ENCODE measurements around the gene SLC7A6OS.

The SLC7A6OS gene

DNA sequence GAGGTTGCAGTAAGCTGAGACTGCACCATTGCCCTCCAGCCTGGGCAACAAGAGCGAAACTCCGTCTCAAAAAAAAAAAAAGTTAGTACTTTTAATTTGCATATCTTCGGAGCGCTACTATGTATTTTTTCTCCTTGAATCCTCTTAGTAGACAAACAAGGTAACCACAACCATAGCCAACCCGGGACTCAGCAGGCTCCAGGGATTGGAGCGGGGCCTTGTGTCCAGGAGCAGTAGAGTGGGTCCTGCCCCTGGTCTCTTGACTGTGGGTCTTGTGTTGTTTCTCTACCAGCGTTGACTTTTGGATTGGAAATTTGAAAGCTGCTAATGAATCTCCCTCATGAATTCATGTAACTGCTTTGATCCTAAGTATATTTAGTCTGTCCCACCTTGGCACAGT lies 32.4 kb upstream of the SLC7A6OS start:
- DNase-seq, result no peak

DNA sequence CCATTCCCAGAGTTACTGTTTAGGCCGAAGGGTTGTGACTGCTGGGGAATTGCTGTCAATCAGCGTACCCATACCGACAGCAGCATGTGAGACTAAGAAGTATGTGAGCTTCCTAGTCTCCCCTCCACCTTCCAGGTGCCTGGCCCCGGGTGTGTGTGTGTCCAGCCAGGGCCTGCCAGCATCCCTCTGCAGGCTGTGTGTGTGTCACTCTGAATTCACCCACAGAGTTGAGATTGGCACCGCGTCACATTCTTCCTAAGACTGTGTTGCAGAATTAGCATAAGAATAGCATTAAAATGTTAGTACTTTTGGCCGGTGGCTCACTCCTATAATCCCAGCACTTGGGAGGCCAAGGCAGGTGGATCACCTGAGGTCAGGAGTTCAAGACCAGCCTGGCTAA lies 31.9 kb upstream of the SLC7A6OS start:
- DNase-seq, result no peak

DNA sequence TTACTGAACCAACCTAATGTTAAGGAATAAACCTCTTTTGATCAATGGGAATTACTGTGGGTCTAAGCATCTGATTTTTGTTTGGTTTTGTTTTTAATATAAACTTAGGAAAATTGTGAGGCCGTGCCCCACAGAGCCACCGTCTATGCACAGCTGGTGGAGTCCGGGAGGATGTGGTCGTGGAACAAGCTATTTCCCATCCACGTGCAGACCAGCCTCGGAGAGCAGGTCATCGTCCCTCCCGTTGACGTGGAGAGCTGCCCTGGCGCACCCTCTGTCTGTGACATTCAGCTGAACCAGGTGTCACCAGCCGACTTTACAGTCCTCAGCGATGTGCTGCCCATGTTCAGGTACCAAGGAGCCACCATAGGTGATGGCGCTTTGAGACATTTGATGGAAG lies 28.5 kb upstream of the SLC7A6OS start:
- no peak for DNase-seq

DNA sequence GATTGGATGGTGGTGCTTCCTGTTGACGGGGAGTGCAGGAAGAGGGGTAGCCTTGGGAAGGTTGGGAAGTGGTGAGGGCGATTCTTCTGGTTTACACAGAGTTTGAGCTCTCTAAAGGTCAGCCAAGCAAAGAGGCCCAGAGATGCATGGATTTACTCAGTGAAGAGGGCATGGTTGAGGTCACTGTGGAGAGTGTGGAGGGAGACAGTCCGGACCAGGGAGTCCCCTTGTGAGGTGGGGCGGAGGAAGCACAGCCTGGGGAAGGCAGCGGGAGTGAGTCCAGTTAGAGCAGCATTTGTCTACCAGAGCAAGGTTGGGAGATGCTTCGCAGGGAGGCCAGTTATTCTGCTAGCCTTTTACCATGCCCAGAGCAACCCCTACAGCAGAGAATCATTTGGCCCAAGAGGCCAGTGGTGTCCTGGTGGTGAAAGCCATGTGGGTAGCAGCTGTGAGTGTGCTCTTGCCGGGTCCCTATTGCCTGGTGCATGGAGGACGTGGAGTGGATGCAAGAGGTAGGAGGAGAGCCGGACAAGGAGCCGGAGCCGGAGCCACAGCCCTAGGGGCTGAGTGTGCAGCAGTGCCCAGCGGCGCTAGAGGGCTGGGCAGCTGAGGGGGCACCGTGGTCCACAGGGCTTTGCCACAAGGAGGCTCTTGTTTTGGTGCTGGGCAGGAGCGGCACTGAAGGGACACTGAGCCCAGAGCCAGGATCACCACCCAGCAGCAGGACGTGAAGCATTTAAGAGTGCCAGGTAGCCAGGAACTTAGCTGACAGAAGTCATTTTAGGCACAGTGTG lies 27.8 kb upstream of the SLC7A6OS start:
- DNase-seq, result no peak

DNA sequence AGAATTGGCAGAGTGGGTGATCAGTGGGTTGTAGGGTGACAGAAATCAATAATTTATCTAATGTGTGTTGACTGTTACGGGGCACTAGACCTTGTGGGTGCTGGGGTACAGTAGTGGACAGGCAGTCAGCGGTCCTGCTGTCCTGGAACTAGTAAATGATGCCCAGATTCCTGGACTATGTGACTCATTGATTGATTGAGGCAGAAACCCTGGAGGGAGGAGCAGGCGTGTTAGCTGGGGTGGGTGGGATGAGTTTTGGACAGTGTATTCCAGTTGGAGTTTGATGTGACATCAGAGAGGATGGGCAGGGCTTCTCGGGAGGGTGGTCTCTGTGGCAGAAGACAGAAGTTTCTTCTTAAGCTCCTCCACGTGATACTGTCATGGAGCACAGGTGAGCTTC lies 24.4 kb upstream of the SLC7A6OS start:
- no peak for DNase-seq

DNA sequence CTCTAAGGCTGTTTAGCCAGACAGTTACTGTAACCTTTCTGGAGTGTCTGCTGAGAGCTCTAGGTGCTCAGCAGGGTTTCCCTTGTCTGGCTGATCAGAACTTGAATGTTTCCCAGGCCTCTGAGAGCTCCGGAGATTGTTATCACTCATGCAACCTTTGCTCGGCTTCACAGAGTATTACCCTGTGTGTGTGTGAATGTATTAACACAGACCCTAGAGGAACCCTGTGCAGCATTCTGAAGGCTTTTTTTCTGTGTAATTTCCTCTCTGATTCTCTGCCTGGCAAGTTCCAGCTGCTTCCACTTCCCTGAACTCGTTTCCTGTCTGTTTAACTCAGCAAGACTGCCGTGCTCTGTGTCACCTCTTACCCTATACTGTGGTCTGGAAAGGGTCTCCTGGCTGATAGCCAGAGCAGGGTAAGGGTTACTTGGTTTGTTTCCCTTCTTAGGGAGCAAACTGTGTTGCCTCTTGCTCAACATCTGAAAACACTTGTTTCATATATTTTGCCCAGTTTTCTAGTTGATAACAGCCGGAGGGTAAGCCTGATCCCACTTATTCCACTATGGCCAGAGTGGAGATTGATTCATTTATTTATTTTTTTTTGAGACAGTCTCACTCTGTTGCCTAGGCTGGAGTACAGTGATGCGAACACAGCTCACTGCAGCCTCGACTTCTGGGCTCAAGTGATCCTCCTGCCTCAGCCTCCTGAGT lies 21.8 kb upstream of the SLC7A6OS start:
- no peak for DNase-seq

DNA sequence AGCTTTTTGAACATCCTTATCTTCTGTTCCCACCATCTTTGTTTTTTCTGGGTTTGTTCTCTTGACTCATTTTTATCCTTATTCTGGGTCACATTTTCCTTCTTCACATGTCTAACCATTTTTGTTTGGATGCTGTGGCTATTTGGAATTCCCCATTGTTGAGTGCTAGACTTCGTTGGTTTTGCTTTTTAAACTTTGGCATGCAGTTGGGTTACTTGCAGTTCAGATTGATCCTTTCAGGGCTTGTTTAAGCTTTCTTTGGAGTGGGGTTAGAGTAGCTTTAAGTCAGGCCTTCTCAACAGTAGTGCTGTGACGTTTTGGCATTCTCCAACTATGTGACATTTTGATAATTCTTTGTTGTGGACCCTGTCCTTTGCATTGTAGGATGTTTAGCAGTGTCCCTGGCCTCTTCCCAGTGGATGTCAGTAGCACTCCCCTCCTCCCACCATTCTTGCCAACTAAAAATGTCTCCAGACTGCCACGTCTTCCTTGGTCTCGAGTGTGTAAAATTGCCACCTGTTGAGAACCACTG lies 21.2 kb upstream of the SLC7A6OS start:
- no peak for DNase-seq

DNA sequence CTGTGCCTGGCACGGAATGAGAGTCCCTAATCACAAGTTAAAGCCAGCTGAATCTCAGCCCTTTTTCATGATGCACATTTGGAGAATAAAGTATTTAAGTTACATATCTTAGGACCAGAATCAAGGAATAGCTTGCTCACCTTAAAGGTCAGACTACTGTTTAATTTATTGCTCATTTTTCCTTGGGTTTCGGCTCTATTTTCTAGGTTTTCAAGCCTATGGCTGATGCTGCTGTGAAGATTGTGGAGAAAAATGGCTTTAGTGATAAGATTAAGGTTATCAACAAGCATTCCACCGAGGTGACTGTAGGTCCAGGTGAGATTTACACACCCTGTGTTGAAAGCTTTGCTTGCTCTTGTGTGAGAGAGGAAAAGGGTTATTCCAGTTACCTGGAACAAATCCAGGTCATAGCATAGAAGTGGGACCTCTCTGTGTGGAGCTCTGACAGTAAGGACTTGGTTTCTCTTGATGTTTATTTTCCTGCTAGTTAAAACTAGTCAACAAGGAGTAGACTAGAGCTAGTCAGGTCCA lies 18.2 kb upstream of the SLC7A6OS start:
- DNase-seq, result no peak

DNA sequence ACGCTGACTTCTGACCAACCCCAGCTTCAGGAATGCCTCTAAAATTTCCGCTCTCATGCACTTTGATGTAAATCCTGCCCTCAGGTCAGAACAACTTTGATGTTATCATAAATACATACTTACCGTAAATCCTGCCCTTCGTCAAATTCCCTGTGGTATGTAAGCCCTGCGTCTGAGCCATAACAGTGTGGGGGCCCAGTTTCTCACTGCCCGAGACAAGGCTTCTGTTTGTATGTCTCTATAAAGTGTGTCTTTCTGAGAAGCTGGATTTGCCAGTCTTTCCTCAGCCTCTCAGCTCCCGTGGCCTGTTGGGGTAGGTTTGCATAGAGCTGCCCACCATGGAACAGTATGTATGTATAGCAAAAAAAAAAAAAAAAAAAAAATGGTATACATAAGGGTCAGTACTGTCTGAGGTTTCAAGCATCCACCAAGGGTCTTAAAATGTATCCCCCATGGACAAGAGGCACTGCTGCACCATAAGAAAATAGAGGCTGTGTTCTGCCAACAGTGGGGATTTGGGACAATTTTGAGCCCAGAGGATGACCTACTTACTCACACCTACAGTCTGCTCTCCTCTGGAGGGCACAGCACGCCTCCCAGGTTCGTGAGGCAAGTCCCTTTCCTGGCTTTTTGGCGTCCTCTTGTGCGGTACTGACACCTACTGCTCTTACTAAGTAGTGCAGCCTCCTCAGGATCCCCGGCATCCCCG lies 17.6 kb upstream of the SLC7A6OS start:
- DNase-seq, result peak; percentile 79

DNA sequence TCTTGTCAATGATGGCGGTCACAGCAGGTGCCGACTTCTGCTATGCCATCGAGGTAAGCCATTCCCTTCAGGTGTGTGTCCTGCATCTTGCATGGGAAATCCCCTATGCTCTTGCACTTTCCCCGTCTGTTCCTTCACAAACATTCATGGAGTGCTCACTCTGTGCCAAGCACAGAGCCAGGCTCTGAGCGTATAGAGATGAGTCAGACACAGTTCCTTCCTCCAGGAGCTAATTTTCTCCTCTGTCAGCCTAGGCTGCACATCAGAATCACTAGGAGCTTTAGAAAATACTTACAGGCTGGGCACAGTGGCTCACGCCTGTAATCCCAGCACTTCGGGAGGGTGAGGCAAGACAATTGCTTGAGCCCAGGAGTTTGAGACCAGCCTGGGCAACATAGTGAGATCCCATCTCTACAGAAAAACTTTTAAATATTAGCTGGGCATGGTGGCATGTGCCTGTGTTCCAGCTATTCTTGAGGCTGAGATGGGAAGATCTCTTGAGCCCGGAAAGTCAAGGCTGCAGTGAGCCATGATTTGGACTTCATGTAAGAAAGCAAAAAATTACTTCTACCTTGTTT lies 14.1 kb upstream of the SLC7A6OS start:
- no peak for DNase-seq

DNA sequence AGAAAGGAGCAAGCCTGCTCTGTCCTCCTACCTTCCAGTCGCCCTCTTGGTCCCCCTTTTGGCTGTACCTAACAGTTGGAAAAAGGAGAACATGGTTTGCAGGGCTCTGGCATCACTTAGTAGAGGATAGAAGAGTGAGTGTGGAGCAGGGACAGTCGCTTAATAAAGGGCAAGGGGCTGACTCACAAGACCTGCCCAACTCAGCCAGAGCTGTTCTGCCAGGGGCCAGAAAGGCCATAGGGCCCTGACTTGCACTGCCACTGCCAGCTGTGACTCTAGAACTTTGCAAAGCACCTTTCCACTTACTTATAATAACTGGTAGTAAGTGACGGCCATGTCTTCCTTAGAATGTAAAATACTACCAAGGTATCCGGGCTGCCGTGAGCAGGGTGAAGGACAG lies 13.6 kb upstream of the SLC7A6OS start:
- no peak for DNase-seq

DNA sequence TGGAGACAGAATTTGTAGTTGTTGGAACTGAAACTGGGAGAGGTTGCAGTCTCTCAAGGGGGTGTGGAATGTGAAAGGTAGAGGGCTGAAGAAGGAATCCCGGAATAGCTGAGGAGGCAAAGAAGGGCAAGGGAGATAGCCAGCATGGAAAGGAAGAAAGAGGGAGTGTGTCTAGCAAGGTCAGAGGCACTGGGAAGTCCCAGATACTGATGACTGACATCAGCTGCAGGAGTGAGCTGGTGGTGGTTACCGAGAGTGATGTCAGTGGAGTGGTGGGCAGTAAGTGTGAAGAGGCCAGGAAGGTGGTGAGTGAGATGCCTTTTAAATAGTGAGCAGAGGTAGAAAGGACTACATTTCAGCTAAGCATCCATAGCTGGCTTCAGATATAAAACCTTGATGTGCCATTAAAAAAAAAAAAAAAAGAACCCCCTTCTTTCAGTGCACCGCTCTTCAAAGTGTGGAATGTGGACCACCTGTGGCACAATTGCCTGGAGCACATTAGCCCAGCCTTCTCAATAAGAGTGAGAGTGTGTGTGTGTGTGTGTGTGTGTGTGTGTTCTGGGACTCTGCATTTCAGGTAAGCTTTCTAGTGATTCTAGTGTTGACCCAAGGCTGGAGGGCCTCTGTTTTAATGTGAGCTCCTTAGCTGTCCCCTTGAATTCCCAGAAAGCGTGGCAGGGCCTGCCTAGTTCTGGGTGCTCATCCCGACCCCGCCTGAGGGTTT lies 8.6 kb upstream of the SLC7A6OS start:
- DNase-seq, result peak; percentile 53

DNA sequence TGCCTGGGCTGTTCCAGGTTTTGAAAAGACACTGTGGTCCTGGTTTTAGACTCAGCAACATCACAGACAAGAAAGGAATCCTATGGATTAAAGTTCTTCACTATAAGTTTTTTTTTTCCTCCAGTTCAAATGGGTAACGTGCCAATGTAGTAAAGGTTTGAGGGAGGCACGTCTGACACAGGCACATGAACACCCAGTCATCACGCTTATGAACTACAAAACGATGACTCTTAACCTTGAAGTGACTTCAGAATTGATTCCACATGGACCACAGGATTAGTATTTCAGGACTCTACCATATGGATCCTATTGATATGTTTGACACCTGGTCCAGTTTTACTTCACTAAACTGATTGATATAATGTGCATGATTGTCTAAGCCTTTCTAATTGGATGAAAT lies 2.4 kb upstream of the SLC7A6OS start:
- DNase-seq, result no peak

DNA sequence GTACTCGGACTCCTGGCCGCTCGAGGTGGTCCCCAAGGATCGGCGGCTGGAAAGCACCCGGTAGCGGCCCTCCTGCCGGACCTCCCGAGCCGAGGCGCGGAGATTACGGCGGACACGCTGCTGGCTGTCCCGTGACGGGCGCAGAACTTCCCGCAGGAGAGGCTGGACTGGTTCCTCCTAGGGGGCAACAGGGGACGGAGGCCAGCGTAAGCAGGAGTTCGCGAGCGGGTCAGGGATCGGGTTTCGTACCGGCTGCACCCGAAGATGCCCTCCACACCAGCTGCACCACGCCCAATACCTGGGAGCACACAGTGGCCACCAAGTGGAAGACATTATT lies 341 bp downstream of the SLC7A6OS start:
- DNase-seq, result no peak

DNA sequence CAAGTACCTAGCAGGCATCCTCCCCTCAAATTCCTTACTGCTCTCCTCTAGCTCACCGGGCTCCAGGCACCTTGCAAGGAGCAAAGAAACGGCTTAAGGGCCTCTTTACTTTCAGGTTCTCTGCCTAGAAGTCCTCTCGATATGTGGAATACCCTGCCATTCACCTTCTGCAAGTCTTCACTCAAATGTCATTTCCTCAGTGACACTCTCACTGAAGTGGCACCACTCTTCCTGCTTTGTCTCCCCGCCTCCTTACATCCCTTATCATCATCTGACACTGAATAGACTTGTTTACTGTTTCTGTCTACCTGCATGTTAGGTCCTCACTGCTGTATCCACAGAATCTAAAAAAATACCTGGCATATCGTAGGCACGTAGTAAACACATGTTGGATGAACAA lies 947 bp downstream of the SLC7A6OS start:
- no peak for DNase-seq

DNA sequence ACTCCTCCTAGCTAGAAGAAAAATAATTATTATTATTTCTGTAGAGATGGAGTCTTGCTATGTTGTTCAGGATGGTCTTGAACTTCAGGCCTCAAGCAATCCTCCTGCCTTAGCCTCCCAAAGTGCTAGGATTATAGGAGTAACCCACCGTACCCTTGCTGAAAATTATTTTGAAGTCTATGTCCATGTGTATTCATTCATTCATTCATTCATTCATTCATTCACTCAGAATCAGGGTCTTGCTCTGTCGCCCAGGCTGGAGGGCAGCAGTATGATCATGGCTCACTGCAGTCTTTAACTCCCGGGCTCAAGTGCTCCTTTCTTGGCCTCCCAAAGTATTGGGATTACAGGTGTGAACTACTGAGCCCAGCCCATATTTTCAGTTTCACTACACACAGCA lies 4.1 kb downstream of the SLC7A6OS start:
- no peak for DNase-seq

DNA sequence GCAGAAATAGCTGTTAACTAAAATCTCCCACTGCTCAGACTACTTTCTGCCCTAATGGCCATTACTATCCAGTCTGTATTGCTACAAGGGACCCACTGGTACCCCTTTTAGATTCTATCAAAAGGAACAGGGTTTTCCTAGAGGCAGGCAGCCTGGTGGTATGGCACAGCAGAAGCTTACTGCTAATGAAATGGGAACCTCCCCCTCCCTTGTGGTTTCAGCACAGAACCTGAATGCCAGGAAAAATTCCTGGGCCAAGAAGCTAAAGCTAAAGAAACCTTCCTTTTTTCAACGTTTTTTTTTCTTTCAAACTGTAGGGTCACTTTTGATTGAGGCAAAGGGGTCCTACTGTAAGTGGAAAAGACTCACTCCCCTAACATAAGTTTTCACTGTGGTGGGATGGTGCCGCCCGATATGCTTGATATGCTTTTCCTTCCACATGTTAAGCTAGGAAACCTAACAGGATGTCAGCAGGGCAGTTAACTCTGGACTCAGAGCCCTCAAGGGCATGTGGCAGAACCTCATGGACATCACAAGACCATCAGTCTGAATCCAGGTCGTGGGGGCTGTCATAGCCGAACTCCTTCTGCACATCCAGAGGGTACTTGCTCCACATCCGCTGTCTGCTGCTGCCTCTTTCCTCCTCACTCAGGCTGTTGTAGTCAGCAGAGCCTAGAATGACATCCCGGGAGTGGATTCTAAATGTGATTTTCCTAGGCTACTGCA lies 9.8 kb downstream of the SLC7A6OS start:
- no peak for DNase-seq

DNA sequence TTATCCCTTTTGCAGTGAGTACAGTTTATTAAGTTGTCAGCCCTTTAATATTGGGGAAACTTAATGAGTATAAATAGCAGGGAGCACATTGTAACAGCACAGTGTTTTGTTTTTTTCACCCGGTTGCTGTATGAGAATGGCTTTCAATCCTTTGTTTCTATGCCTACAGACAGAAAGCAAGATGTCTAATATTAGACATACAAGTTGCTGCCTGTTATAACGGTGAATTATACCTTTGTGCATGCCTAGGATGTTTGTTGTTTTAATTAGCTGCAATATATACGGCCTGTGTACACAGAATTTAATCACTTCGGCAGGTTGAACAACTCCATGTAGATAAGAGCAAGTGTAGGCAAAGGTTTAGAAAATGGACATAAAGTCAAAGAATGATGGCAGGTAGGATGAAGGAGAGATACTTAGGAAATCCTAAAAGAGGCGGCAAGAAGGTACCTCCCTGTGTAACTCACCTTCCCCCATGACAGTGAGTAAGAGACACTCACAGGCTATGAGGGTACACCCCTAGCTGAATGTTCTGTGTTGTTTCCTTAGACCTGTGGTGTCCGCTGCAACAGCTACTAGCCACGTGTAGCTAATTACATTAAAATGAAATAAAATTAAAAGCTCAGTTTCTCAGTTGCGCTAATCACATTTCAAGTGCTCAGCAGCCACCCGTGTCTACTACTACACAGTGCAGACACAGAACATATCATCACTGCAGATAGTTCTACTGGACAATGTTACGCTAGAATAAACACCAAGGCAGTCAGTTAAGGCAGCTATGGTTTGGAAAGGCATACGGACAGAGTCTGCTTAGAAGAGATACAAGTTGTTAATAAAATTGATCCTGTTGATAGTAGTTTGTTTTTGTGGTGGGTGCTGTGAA lies 10.9 kb downstream of the SLC7A6OS start:
- DNase-seq, result no peak

DNA sequence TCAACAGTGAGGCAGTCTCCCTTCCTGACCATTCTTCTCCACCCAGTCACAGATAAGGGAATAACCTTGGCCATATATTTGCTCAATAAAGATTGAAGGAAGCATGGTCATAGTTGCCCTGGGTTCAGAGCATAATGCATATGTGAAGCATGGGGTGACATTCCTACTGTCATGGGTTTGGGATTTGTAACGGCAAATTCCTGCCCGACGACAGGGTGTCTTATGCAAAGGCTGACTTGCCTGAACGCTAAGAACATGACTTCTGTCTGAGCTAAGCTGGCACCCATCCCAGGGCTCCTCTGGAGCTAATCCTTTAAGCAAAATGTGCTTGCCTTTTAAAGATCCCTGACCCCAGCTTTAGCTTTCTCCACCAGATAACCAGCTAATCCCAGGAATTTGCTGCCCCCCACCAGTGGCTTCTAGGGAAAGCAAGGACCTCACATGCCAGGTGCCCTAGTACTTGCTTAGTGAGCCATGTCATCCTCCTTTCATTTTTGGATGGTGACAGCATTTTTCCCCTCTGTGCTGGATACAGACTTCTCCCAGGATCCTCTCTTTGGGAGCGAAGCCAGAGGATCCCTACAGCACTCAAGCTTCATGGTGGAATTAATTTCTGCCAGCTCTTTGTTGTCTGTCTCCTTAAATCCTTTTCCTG lies 11.7 kb downstream of the SLC7A6OS start:
- DNase-seq, result no peak

DNA sequence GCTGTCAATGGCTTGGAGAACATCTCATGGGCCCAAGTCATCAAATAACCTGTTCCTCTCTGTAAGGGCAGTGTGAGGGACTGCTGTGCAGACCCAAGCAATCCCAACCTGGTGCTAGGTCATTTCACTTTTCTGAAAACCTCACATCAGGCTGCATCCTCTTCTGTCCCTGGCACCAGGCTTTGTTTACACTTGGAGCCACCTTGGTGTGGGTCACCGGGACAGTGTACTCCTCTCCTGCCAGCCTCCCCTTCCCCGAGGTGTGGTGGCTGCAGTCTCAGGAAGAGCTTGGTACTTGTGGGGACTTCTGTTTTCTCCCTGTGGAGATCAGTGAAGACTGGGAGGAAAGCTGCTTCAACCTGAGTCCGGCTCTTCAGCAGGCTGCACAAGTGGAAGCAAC lies 12.4 kb downstream of the SLC7A6OS start:
- DNase-seq, result no peak
